GM23248 (cell line): ENCODE measurements around the gene C14orf132.

Experiments
- EZH2 ChIP-seq: fragments of 200-600 bp; sonication (generic); IDR thresholded peaks from 2 replicates; pipeline ENCODE4 v1.6.1; 2018; ENCODE audit warnings: antibody characterized with exemption, mild to moderate bottlenecking; ENCODE audit not compliant: insufficient read depth, poor library complexity, severe bottlenecking
- EZH2phosphoT487 ChIP-seq: fragments of 200-600 bp; sonication (generic); IDR thresholded peaks from 2 replicates; pipeline ENCODE4 v1.6.1; 2018; ENCODE audit warnings: antibody characterized with exemption, moderate library complexity, mild to moderate bottlenecking, low read depth; ENCODE audit not compliant: insufficient read depth

DNA sequence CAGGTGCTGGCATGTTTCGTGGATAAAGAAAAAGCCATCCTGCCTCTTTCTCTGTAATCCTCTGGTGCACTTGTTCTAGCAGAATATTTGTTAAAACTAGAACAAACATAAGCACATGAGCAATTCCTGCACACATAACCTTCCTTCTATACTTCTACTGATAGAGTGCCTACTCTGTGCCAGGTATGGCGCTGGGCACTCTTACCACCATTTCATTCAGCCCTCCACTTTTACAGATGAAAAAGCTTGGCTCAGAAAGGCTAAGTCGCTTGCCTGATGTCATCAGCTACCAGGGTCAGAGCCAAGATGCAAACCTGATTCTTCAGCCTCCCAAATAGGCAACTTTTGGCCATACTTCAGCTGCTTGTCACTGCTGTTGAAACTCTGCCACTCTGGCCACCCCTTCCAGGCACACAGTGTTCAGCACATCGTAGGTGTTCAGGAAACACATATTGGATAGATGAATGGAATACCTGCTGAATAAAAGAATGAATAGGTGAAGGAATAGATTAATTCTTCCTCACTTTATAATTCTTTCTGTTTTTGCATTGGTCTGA is 10.0 kb upstream of the C14orf132 start:
- TF ChIP-seq EZH2phosphoT487 (no peak), EZH2 (no peak)
